ENCODE results near the gene SLC29A2.

Gene SLC29A2

DNA sequence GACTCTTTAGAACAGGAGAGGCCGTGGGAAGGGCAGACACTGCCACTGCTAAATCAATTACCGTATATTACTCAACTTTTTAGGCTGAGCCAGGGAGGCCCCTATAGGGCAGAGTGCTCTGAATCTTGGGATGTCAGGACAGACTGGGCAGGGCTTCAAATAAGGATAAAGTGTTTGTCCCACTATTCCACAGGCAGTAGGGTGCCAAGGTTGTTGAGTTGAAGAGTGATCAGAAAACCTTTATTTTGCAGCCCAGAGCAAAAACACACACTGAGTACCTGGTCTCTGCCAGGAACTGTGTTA lies 22.5 kb downstream of the SLC29A2 start:
- no peak for DNase-seq (ENCODE audit: low read depth)

DNA sequence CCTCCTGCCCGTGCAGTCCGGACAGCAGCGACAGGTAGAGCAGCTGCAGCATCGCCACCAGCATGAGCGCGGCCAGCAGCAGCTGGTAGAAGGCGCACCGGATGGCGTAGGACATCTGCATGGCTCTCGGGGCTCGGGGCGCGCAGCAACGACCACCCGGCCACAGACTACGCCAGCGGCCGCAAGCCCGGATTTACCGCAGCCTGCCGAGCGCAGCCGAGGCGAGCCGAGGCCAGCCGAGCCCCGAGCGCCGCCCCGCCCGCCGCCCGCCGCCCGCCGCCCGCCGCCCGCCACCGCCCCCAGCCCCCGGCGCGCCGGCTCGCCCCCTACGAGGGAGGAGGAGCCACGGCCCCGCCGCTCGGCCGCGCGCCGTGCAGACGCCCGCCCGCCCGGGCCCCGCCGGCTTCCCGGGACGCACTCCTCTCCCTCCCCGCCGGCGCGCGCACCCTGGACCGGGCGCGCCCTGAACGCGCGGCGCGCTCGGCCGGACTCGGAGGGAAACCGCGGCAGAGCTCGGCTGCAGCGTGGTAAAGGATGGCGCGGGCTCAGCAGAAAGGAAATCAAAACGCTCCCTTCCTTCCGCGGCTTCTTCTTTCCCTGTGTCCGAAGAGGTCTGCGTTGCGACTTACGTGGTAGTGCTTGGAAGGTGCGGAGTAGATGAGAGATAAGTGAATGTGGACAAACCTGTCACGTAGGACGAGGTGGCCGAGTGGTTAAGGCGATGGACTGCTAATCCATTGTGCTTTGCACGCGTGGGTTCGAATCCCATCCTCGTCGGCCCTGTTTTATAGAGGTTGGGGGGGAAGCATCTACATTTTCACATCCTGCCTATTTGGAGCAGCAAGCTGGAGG lies 23.9 kb downstream of the SLC29A2 start, which contains the start of gene B4GAT1:
Gene B4GAT1, minus strand, starts transcription at position 205 of the 852 bp plus-strand sequence. Its CDS starts 84 bp downstream, at position 121.
- DNase-seq (ENCODE audit: low read depth), result peak; percentile 64

DNA sequence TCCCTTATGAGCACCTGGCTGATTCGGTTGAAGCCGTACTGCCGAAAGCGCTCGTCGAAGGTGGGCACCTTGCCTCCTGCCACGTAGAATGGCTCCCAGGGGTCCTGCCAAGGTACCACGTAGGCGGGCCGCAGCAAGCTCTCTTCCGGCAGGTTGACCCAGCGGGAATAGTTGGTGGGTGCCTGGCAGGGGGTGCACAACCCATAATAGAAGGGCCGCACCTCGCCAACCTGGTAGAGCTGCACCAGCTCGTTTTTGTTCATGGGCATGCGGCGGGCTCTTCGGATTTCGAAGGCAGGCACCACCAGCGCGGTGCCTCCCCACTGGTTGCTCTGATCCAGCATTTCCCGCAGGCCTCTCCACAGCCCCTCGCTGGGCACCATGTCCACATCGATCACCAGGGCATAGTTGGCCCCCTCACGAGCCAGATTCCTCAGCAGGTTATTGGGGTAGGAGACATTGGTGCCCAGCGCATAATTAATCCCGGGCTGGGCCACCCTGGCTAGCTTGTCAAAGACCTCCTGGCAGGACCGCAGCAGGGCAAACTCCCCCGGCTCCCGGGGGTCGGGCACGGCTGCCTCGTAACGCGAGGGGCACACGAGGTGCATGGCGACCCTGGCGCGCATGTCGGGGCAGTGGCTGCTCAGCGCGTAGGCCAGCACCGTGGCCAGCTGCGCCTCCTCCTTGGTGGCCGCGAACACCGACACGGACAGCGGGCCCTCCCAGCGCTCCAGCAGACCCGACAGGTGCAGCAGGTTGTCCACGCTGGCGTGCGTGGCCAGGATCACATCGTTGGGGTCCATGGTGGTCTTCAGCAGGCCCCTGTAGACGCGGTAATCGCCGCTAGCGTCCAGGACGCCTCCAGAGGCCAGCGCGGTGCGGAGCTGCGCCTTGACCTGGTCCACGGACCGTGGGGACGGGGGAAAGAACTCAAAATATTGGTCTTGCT lies 24.8 kb downstream of the SLC29A2 start:
- DNase-seq (ENCODE audit: low read depth), result no peak

DNA sequence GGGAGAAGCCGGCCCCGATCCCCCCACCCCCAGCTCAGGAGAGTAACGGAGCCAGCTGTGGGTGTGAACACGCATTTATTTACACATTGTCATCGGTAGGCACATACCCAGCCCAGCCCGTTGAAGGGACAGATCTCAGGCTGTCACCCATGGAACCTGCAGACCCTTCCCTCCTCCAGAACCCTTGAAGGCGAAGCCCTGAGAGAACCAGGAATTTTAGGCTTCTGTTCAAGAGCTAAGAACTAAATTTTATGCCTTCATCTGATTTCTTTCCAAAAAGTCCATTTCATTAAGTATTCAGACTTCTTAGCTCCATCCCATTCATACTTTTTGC lies 26.3 kb downstream of the SLC29A2 start:
- no peak for DNase-seq (ENCODE audit: low read depth)

DNA sequence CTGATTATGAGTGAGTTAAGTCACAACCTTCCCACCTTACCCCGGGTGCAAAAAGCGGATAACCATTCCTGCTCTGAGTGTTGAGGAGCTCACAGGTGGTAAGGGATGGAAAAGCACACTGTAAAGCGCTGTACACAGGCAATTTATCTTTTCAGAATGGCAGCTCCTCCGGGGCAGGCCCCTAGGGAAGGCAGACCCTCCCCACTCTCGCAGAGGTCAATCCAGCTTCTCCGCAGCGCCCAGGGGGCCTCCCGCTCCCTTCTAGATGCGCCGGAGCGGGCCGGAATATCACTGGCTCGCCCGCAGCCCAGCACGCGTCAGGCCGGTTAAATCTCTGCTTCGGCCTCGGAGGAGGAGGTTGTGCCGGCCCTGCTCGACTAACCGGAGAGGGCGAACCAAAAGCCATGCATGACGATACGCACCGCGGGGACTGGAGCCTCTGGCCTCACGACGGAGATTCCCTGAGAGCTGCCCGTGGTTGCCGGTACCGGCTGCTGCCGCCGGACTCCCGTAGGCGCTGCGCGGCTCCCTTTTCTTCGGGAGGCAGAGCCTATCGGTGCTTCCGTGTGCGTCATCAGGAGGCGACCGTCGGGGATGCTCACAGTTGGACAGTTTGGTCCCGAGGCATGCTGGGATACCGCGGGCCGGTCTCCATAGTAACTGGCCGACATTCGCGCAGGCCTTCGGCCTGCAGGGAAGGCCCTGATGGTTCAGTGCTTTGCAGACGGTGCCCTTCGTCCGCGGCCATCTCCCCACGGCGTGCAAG lies 26.8 kb downstream of the SLC29A2 start, which contains the start of gene BRMS1:
Gene BRMS1, minus strand, starts transcription at position 555 of the 766 bp plus-strand sequence. CDS start 2,870 bp downstream, outside the sequence.
- peak; percentile 81 for DNase-seq (ENCODE audit: low read depth)

DNA sequence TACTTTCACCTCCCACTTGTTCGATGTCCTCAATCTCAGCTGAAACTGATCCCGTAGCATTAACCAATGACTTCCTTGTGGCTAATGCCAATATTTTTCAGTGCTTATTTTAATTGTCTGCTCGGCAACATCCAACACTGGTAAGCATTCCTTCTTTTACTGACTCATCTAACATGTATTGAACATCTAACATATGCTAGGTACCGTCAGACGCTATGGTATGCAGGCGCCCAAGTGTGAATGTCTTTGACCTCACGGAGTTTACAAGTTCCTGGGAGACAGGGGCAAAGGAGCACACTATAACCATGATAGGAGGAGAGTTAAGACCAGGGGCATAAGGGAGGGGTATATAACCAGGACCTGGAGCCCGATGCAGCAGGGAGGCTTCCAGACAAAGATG lies 28.4 kb downstream of the SLC29A2 start:
- DNase-seq (ENCODE audit: low read depth), result no peak

DNA sequence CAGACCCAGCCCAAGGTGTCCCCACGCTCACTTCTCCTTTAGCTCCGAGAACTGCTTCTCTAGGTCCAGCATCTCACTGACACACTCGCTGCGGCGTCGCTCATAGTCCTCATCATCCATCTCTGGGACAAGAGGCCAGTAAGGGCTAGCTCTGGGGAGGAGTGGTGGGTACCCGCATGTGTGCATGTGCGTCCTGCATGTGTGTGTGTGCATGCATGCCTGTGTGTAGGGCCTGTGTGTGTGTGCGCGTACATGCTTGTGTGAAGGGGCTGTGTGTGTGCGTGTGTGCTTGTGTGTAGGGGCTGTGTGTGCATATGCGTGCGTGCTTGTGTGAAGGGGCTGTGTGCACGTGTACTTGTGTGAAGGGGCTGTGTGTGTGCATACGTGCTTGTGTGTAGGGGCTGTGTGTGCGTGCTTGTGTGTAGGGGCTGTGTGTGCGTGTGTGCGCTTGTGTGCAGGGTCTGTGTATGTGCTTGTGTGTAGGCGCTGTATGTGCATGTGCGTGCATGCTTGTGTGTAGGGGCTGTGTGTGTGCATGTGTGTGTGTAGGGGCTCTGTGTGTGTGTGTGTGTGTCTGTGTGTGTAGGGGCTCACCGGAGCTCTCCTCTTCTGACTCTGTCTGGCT lies 29.9 kb downstream of the SLC29A2 start:
- no peak for DNase-seq (ENCODE audit: low read depth)

DNA sequence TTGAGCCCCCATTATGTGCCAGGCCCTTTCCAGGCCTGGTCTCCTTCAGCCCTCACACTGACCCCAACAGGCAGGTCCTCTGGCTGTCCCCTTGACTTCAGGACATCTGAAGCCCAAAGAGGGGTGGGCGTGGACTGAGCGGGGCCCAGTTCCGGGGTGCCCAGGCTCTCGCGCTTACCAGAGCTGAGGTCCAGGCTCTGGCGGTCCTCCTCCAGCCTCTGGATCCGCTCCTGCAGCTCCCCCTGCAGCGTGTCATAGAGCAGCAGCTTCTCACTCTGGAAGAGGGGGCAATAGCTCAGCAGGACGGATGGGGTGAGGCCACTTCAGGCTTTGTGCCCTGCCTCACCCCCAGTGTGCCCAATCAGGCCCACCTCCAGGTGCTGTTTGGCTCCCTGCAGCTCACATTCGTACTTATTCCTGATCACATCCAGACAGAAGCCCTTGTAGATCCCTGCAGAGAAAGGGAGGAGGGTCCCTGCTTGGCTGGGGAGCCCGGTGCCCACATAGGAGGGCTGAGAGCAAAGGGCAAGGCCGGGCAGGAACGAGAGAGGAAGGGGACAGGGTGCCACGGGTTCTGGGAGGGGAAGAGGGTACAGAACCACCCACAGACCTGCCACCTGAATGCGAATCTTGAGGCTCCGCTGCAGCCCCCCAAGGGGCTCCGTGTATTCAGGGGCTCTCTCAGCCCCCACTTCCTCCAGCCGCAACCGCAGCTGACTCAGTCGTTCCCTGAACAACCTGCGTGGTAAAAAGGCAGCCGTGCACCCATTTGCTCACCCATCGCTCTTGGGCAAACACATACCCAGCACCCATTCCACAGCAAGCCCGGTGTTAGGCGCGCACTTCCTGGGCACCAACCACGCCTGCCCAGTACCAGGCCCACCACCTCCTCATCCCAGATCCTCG lies 30.7 kb downstream of the SLC29A2 start:
- DNase-seq (ENCODE audit: low read depth), result no peak

DNA sequence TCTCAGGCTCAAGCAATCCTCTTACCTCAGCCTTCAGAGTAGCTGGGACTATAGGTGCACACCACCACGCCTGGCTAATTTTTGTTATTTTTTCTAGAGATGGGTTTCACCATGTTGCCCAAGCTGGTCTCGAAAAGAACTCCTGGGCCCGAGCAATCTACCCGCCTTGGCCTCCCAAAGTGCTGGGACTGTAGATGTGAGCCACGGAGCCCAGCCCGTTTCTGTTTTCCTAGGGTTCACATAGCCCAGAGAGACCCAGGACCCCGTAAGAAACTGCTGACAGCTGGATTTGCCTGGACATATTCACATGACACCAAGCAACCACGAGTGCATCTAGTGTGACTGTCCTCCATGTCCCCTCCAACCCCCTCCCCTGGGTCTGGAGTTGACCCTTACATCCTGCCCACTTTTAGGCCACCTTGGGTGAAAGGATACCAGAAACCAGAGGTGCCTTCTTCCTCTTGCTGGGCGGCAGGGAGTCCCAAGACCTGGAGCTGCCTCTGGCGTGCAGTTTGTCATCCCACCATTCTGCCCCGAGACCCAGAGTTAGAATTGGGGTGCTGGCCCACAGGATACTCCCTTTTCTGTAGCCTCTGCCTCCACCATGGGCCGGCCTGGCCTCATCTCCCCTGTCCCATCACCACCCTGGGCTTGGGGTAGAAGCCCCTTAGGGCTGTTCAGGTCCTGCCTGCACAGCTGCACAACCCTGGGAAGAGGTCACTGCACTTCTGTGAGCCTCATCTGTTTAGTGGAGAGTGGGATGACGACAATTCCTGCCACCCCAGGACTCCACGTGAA lies 31.7 kb downstream of the SLC29A2 start:
- DNase-seq (ENCODE audit: low read depth), result no peak

DNA sequence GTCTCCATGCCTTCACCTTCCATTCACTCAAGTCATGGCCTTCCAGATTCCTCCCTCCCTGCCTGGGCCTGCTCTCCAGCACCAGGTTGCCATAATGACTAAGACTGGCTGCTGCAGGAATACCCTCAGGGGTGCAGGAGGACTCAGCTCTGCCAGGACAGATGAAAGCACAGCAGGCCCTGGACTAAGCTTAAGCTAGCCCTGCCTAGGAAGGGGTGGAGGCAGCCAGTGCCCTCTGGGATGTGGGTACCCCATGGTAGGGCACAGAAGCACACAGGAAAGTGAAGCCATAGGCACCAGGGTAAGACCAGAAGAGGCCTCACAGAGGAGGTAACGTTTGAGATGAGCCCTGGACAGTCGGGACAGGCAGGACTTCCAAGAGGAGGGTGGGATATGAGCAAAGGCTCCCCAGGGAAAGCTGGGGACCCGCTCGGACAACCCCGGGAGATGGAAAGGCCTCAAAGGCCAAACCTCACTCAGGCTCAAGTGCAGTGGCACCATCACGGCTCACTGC lies 32.3 kb downstream of the SLC29A2 start:
- DNase-seq (ENCODE audit: low read depth), result no peak

DNA sequence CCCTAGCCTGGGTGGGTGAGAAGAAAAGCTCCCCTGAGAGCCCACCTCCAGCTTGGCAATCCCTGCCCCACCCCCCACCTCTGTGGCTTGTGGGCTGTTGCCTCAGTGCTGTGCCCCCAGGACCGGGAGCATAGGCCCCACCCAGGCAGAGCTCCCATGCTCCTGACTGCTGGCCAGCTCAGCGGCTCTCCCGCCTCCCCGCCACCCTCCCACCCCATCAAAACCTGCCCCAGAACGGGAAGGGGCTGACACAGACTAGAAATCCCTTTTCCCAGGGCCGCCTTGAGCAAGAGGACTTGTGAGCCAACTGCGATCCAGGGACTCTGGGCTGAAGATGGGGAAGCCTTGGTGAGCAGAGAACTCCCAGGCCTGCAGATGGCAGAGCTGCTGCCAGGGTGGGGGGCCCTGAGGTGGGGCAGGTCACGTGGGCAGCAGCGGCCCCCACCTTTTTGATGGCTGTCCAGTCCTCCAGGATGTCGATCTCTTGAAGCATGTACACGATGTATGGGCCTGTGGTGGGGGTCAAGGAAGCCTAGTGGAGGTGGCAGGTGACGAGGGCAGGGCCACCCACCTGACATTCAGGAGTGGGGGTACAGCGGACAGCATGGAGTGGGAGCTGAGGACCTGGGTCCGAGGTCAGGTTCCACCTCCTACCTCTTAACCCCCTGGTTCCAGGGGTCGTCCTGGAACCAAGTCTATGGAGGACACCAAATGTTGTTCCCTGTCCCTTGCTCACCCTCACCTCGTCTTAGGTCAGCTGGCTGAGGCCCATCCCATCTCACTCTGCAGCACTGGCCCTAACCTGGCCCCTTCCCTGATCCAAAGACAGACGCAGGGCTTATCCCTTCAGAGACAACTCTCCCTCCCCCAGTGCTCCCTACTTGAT lies 33.0 kb downstream of the SLC29A2 start:
- DNase-seq (ENCODE audit: low read depth), result no peak

DNA sequence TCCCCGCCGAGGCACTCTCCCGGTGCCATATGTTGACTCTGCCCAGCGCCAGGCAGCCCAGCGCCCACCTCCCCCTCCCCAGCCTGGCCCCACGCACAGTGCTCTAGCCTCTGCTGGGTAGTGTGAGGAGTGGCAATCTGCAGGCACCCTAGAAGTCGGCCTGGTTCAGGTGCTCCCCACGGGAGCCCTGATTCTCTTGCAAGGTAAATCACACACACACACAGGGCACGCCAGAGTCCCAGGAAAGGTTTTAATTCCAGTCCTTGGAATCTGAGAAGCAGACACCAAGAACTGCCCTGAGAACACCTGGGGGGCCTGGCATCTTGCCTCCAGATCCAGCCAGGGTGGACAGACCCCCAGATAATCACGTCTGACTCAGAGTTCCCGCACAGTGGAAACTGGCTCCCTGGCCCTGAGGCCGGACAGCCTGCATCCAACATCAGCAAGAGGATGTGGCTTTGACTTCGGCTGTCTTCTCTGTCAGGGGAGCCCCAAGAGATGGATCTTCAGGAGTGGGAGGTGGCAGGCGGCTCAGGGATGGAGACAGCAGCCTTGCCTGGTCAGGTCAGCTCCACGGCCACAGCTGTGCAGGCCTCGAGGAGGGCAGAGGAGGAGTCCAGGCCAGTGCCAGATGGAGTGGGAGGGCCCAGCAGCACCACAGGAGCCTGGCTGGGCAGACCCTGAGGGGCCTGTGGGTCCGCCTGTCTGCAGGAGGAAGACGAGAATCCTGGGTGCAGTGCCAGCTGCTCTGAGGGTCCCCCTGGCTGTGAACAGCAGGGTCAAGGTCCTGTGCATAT lies 34.3 kb downstream of the SLC29A2 start:
- no peak for DNase-seq (ENCODE audit: low read depth)

DNA sequence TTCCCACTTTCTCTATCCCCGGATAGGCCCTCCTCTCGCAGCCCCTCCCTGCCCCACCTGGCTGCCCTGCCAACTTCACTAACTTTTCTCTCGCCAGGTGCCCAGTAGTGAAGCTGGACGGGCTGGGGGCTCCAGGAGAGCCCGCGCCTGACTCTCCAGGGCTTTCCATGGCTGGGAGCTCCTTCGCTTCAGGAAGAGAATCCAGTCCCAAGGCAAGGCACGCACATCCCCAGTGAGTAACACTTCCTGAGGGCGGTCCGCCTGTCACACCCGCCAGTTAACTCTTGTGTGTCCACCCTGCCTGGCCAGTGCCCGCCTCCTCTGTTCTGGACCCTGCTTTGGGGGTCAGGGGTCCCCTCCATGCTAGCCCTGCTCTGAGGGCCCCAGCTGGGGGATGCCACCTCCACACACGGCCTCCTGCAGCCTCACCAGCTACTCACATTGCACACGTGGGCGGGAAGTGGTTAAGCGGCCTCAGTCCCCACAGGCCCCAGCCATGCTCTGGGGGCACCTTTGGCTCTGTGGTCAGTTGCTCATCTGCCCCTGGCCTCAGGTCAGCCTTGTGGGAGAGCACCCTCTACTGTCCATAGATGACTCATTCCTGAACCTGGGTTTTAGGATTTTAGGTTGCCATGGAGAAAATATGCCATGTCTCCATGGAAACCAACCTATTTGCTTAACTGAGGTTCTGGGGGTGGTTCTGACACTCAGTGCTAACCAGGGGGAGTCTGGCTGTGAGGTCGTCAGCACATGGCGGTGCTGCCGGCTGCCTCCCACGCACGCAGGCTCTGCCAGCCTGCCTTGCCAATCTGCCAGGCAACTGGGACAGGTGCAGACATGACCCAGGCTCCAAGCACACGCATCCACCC lies 35.1 kb downstream of the SLC29A2 start, which contains the start of gene RIN1:
Gene RIN1, minus strand, starts transcription at position 201 of the 869 bp plus-strand sequence. Its CDS starts 32 bp downstream, at position 169.
- DNase-seq (ENCODE audit: low read depth), result peak; percentile 91

DNA sequence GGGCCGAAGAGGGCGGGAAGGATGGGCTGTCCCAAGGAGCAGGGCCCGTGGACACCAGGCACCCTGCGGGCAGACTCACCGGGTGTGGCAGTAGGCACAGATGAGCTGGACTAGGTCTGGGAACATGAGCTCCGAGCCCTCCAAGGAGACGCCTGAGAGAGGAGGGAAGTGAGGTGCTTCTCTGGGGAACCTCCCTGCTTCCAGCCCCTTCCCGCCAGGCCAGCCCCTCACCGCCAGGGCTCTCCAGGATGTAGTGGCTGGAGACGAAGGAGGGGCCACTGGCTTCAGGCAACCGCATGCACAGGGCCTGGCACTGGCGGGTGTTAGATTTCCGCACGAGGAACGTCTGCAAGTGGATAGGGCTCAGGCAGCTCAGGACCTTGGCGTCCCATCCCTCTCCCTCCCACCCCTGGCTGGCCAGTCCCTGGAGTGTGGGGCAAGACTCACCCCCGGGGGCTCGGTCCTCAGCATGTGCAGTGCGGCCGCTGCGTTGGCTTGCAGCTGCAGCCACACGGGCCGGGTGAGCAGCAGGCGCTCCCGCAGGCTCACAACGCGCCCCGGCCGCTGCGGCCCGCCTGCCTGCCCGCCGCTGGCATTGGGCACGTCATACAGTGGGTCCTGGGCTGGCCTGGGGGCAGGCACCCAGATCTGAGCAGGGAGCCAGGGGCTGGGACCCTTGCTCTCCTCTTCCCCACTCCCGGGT lies 35.9 kb downstream of the SLC29A2 start:
- DNase-seq (ENCODE audit: low read depth), result no peak

DNA sequence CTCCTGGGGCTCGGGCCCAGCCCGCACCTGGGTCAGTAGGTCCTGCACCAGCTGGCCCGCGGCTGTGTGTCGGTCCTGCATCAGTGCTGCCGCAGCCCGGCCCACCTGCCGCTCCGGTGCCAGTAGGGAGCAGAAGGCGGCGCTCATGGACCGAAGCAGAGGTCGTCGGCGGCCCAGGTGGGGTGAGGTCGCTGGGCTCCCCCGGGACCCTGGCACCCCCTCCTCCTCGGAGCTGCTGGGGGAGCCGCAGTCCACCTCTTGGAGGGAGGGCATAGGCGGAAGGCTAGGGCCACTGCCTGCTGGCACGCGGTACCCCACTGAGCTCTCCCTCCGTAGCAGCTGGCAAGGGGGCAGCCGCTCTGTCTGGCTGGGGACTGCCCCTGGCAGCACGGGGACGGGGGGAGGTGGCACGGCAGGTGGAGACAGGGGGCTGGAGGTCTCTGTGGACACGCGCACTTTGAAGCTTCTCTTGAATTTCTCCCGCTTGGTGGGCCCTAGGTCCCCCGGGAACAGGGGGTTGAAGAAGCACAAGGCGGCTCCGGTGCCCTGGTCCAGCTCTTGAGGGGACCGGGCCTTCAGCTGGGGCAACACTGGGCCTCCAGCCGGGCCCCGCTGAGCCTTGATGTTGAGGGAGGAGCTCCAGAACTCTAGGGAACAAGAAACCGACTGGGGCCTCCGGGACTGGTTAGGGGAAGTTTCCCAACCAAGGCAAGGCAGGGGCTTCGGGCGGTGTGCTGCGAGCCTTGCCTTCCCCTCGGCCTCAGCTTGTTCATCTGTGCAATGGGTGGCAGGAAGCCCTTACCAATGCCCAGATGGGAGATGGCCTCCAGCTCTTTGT lies 36.7 kb downstream of the SLC29A2 start:
- DNase-seq (ENCODE audit: low read depth), result no peak

All from non-pigmented ciliary epithelial cell (primary cell).